Activated CD8-positive, alpha-beta memory T cell treated with anti-CD3 and anti-CD28 coated beads, Interleukin-2, amount 50 U/mL, for 1 hour (primary cell): Measurements from ENCODE around the gene DPAGT1.
"Not testable (repeated sequence)": the region's sequence is repeated elsewhere in the genome, so short reads cannot be mapped to it uniquely, and the experiment has no call there.

Experiments used
- DNase-seq: peaks from one replicate; pipeline ENCODE4 v3.0.0-alpha.2; 2020; ENCODE audit errors: extremely low read depth

DPAGT1 gene

GRCh38 chr11:119101759-119102423 lies at the start of gene DPAGT1:
DPAGT1 (minus strand) TSS chr11:119101853; CDS start chr11:119101655, 198 bp downstream.
- DNase-seq, result peak; percentile 59

GRCh38 chr11:119149786-119150275 lies 48.2 kb upstream of the DPAGT1 start:
- DNase-seq, result no peak

GRCh38 chr11:119149018-119149785 lies 47.5 kb upstream of the DPAGT1 start, which contains the start of gene ABCG4:
ABCG4 (plus strand) TSS chr11:119149052; CDS start chr11:119149966, 914 bp downstream.
- no peak for DNase-seq

GRCh38 chr11:119148720-119149017 lies 47.0 kb upstream of the DPAGT1 start:
- no peak for DNase-seq

GRCh38 chr11:119147604-119148333 lies 46.1 kb upstream of the DPAGT1 start:
- no peak for DNase-seq

- DNase-seq, result no peak
Measured at GRCh38 chr11:119145551-119145950, 43.9 kb upstream of the DPAGT1 start.

- DNase-seq, result no peak
Measured at GRCh38 chr11:119144825-119145486, 43.3 kb upstream of the DPAGT1 start.

GRCh38 chr11:119139276-119139675 lies 37.6 kb upstream of the DPAGT1 start:
- DNase-seq, result not testable (repeated sequence)

- no peak for DNase-seq
Measured at GRCh38 chr11:119134389-119134978, 32.8 kb upstream of the DPAGT1 start.

- DNase-seq, result no peak
Measured at GRCh38 chr11:119130662-119131061, 29.0 kb upstream of the DPAGT1 start.

GRCh38 chr11:119126675-119127268 lies 25.1 kb upstream of the DPAGT1 start:
- DNase-seq, result no peak

- no peak for DNase-seq
Measured at GRCh38 chr11:119125821-119126220, 24.2 kb upstream of the DPAGT1 start.

GRCh38 chr11:119121811-119122124 lies 20.1 kb upstream of the DPAGT1 start:
- DNase-seq, result no peak

- DNase-seq, result peak; percentile 98
Measured at GRCh38 chr11:119121008-119121810, 19.6 kb upstream of the DPAGT1 start, which contains the start of gene HINFP. HINFP (plus strand) TSS chr11:119121580; CDS start chr11:119126945, 5,365 bp downstream.

- DNase-seq, result no peak
Measured at GRCh38 chr11:119120639-119121007, 19.0 kb upstream of the DPAGT1 start.

GRCh38 chr11:119118946-119119345 lies 17.3 kb upstream of the DPAGT1 start:
- DNase-seq, result no peak

GRCh38 chr11:119118227-119118626 lies 16.6 kb upstream of the DPAGT1 start:
- no peak for DNase-seq

- no peak for DNase-seq
Measured at GRCh38 chr11:119117004-119117706, 15.5 kb upstream of the DPAGT1 start.

GRCh38 chr11:119116601-119117000 lies 14.9 kb upstream of the DPAGT1 start:
- DNase-seq, result no peak

GRCh38 chr11:119116235-119116594 lies 14.6 kb upstream of the DPAGT1 start:
- no peak for DNase-seq
